ENCODE results near the gene TRAK2. TPM values are rescaled to one million over a fixed set of nuclear protein-coding genes. Genes with fewer than 3 reads are reported as not detected.

TRAK2 gene
- total and polyA plus RNA-seq, 2 of the 8 experiments (the other 6 are each of a cell fraction or from before 2014, with no cell fraction given) = 4.5 to 15.7 TPM

DNA sequence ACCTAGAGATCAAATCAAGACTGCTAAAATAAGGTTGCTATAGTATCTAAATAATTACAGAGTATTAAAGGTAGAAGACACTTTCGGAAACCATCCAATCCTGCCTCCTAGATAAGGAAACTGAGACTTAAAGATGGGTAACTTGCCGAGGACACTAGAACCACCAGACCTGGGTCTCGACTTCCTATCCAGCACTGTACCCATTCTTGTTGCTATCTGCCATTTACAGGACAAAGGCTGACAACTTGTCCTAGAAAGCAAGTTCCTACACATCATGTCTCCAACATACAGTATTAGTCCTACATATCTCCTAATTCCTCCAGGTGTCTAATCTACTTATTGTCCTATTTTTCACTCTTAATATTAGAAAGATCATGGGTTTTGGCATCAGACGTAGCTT lies 37.7 kb downstream of the TRAK2 start:
- no peaks in the 10 kb centered on the region for H3K79me2 ChIP-seq (ENCODE audit: control insufficient read depth in 1 of 2, insufficient read depth in 2 of 2, low read length in 2 of 2)
- H3K27ac ChIP-seq (ENCODE audit: low read depth, low read length) = no peak overlapping the region
- no peak overlapping the region for H2BK12ac ChIP-seq (ENCODE audit: low read depth, low read length)
- no peak overlapping the region for H4K8ac ChIP-seq (ENCODE audit: extremely low read depth, insufficient read depth, low read length)
- no peak overlapping the region for H3K56ac ChIP-seq (replicated peaks; ENCODE audit: insufficient read length, low read depth, low read length)
- 61% methylated on average over 4 of the region's 4 CpGs; no CpG with 5 or more reads in 1 of the 2 experiments for WGBS, 2 experiments (ENCODE audit: extremely low coverage in 1 of 2, insufficient coverage in 1 of 2, insufficient read length in 1 of 2, insufficient replicate concordance in 2 of 2, low coverage in 1 of 2, low lambda C conversion rate in 2 of 2, missing lambda C conversion rate in 1 of 2)
- H3K4ac ChIP-seq (replicated peaks; ENCODE audit: insufficient read length, low read depth, low read length) = no peak overlapping the region
- no peaks in the 10 kb centered on the region for H3K27me3 ChIP-seq (replicated peaks in 1 of 4; ENCODE audit: control insufficient read depth in 3 of 4, extremely low read depth in 1 of 4, insufficient read depth in 3 of 4, low read length in 3 of 4)
- DNase-seq (ENCODE audit: low read depth in 1 of 2, low spot score in 2 of 2) (no peak), FAIRE-seq (no peak)
- H2AFZ ChIP-seq (ENCODE audit: low read length) = no peak overlapping the region
- H3K4me3 ChIP-seq (ENCODE audit: extremely low read depth in 1 of 4, insufficient read depth in 2 of 4, low read depth in 3 of 4, low read length in 4 of 4) = no peak overlapping the region
- no peak overlapping the region for H3K14ac ChIP-seq (ENCODE audit: insufficient read length)
- no peak overlapping the region for H4K91ac ChIP-seq (replicated peaks; ENCODE audit: insufficient read length, low read length)
- H4K5ac ChIP-seq (ENCODE audit: insufficient read length, low read depth, low read length) = no peak overlapping the region
- no peaks in the 10 kb centered on the region for H3K9me3 ChIP-seq (ENCODE audit: insufficient read depth in 2 of 2, low read depth in 1 of 2, low read length in 1 of 2)
- H2AK5ac ChIP-seq (ENCODE audit: low read depth, low read length) = no peak overlapping the region
- H3K9ac ChIP-seq (replicated peaks in 1 of 4; ENCODE audit: extremely low read depth in 1 of 4, low read depth in 3 of 4, low read length in 3 of 4) = no peak overlapping the region
- ChIA-PET CTCF (ENCODE audit: partially characterized antibody) (interaction anchor here (0.7 to 1.7 kb wide), 6 partner anchors 30 to 269 kb away, joined by 3 to 4 read pairs (median 3); no protein-coding TSS in a partner anchor), POLR2A (ENCODE audit: partially characterized antibody) (interaction anchor here (1.3 kb wide), 1 partner anchor 16 kb away, joined by 4 read pairs; no protein-coding TSS in a partner anchor)
- no peak overlapping the region for H2BK120ac ChIP-seq (replicated peaks; ENCODE audit: low read depth, low read length)
- H2BK5ac ChIP-seq (ENCODE audit: low read depth, low read length) = no peak overlapping the region
- no peak overlapping the region for H3K18ac ChIP-seq (ENCODE audit: extremely low read depth, low read length)
- peaks cover 0 to 3% (median 0%) of the 10 kb centered on the region in 4 experiments; a peak in 1 of 7 replicates for H3K4me1 ChIP-seq (replicated peaks in 1 of 4; ENCODE audit: control insufficient read depth in 3 of 4, insufficient read depth in 4 of 4, low read length in 3 of 4)
- no peaks in the 10 kb centered on the region for H3K36me3 ChIP-seq (ENCODE audit: control insufficient read depth in 2 of 4, insufficient read depth in 4 of 4, low read length in 3 of 4)
- no peaks in the 10 kb centered on the region for H3K79me1 ChIP-seq (ENCODE audit: low read depth, low read length)
- peaks cover 0 to 1% of the 10 kb centered on the region in 2 experiments for H4K20me1 ChIP-seq (replicated peaks in 1 of 2; ENCODE audit: control insufficient read depth in 1 of 2, insufficient read depth in 2 of 2, low read length in 2 of 2)
- no peak overlapping the region for H3K23ac ChIP-seq (ENCODE audit: insufficient read length)
- H2BK20ac ChIP-seq (ENCODE audit: low read length) = no peak overlapping the region
- no peaks in the 10 kb centered on the region for H3K23me2 ChIP-seq (ENCODE audit: low read depth, low read length)
- H3K4me2 ChIP-seq (ENCODE audit: insufficient read depth in 1 of 2, low read depth in 2 of 2, low read length in 2 of 2) = no peak overlapping the region
- no peak overlapping the region for H2BK15ac ChIP-seq (ENCODE audit: low read length)
- TF ChIP-seq CBX5 (IDR thresholded peaks at IDR 0.05; ENCODE audit: low read depth, low read length) (no peak), CBX8 (IDR thresholded peaks at IDR 0.05; ENCODE audit: borderline replicate concordance, low read depth, low read length) (no peak), CTBP2 (IDR thresholded peaks at IDR 0.05; ENCODE audit: borderline replicate concordance, insufficient read depth, insufficient read length, low read length) (no peak), KDM4A (IDR thresholded peaks at IDR 0.05; ENCODE audit: low read depth, low read length, severe bottlenecking) (no peak), BACH1 (IDR thresholded peaks at IDR 0.05; ENCODE audit: low read length) (no peak), RFX5 (IDR thresholded peaks at IDR 0.05; ENCODE audit: borderline replicate concordance, low read depth, low read length) (no peak), PHF8 (conservative IDR thresholded peaks at IDR 0.05; ENCODE audit: low read depth, low read length) (no peak), EGR1 (IDR thresholded peaks at IDR 0.05; ENCODE audit: borderline replicate concordance, low read depth, low read length) (no peak), SRF (IDR thresholded peaks at IDR 0.05; ENCODE audit: low read depth, low read length) (no peak), JUND (IDR thresholded peaks at IDR 0.05; ENCODE audit: low read length) (no peak), ASH2L (IDR thresholded peaks at IDR 0.05; ENCODE audit: low read length) (no peak), YY1 (IDR thresholded peaks at IDR 0.05; ENCODE audit: low read depth, low read length) (no peak), HDAC2 (IDR thresholded peaks at IDR 0.05; ENCODE audit: borderline replicate concordance in 1 of 2, low read depth in 2 of 2, low read length in 2 of 2) (no peak)
- TF ChIP-seq, protein P1, sequence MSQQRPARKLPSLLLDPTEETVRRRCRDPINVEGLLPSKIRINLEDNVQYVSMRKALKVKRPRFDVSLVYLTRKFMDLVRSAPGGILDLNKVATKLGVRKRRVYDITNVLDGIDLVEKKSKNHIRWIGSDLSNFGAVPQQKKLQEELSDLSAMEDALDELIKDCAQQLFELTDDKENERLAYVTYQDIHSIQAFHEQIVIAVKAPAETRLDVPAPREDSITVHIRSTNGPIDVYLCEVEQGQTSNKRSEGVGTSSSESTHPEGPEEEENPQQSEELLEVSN (IDR thresholded peaks at IDR 0.05) = no peak

Measured in H1 (cell line).